Right atrium auricular region (tissue), 2 donors: ENCODE measurements around the gene AHR. TPM values are rescaled to one million over a fixed set of nuclear protein-coding genes. Genes with fewer than 3 reads are reported as not detected.
"Not testable (repeated sequence)": the region's sequence is repeated elsewhere in the genome, so short reads cannot be mapped to it uniquely, and the experiment has no call there.

Experiments used
- DNase-seq: peaks from one replicate; pipeline ENCODE4 v3.0.0-alpha.2; 2019; ENCODE audit warnings: low spot score
- H3K27ac ChIP-seq, 2 donors: fragments of 200-600 bp; sonication (generic); 1 replicate in 1 of 2; 2 replicates in 1 of 2; pipeline ENCODE4 v1.5.1; 2016 to 2019
- H3K27me3 ChIP-seq, 2 donors: fragments of 200-600 bp; sonication (generic); one replicate each; pipeline versions ENCODE4 v1.5.1 to v1.6.0; 2017 to 2019
- H3K36me3 ChIP-seq: fragments of 200-600 bp; sonication (generic); one replicate; pipeline ENCODE4 v1.5.1; 2016
- H3K4me1 ChIP-seq, 2 donors: fragments of 200-600 bp; sonication (generic); one replicate each; pipeline versions ENCODE4 v1.5.1 to v1.6.0; 2017 to 2019
- H3K4me3 ChIP-seq, 2 donors: fragments of 200-600 bp; sonication (generic); 1 replicate in 1 of 2; 2 replicates in 1 of 2; pipeline ENCODE4 v1.5.1; 2017 to 2019; ENCODE audit warnings: mild to moderate bottlenecking in 1 of 2, moderate library complexity in 1 of 2
- H3K9me3 ChIP-seq, 2 donors: fragments of 200-600 bp; sonication (generic); one replicate each; pipeline ENCODE4 v1.5.1; 2019
- CTCF ChIP-seq, 2 donors: fragments of 200-600 bp; sonication (generic); IDR thresholded peaks; one replicate each; pipeline ENCODE4 v1.5.1; 2019; ENCODE audit warnings: antibody characterized with exemption in 2 of 2
- total RNA-seq, 2 donors: library from RNA; depleted of rRNA; stranded (reverse); fragments of >200 nt; gene quantifications; one replicate each; pipeline ENCODE4 v1.1.0, GENCODE V29; 2016

The AHR gene
- total RNA-seq, 2 donors from 2014 or later, result 38.7 to 45.4 TPM

GRCh38 chr7:17392846-17393245 is 94.4 kb downstream of the AHR start:
- Histone ChIP-seq H3K9me3 (peaks cover 0 to 3% of the 10 kb centered on the region in 2 donors), H3K36me3 (no peaks in the 10 kb centered on the region), H3K4me1 (no peaks in the 10 kb centered on the region), H3K27me3 (no peaks in the 10 kb centered on the region), H3K4me3 (no peak overlapping the region), H3K27ac (no peak overlapping the region)
- TF ChIP-seq CTCF (IDR thresholded peaks at IDR 0.05), result no peak
- DNase-seq, result no peak

GRCh38 chr7:17394563-17394962 is 96.1 kb downstream of the AHR start:
- not testable (repeated sequence) for H3K27me3 ChIP-seq, H3K9me3 ChIP-seq, H3K4me3 ChIP-seq, H3K27ac ChIP-seq, H3K4me1 ChIP-seq, H3K36me3 ChIP-seq, DNase-seq
